Stimulated activated CD4-positive, alpha-beta T cell treated with anti-CD3 and anti-CD28 coated beads, Interleukin-4, amount 100 ng/mL, for 24 hours (primary cell): ENCODE results near the gene LGI4.
A peak's percentile ranks its signal among the peaks of the same experiment; 100 is the strongest.
"Not testable (repeated sequence)": the region's sequence is repeated elsewhere in the genome, so short reads cannot be mapped to it uniquely, and the experiment has no call there.

Experiments
- DNase-seq: peaks from one replicate; pipeline ENCODE4 v3.0.0-alpha.2; 2020

Gene LGI4

DNA sequence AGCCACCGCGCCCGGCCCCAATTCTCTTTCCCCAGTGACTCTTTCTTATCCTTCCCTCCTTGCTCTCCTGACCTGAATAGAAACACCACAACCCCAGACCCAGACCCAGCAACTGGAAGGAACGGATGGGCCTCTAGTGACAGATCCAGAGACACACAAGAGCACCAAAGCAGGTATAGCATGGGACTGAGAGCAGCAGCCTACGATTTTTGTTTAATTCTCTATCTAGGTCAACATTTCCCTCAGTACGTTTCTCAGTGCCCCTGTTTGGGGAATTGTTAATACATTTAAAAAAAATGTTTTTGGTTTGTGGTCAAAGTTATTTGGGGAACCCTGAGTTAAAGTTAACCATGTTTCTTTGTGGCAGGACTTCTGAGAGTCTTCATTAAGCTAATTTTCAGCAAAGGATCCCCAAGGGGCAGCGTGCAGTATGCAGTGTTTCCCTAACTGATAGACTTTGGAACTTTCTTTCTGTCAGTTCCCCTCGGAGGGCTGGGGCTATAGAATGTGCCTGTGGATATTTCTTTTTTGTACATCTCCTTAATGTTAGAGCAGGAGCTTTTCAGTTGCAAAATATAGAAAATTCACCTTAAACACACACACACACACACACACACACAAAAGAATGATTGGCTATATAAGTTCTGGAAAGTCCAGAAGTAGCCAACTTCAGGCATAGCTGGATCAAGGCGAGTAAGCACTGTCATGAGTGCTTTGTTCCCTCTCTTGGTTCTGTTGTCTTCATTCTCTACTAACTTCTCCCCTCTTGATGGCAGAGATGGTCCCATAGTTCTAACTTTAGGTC is 26.0 kb upstream of the LGI4 start:
- DNase-seq: no peak

DNA sequence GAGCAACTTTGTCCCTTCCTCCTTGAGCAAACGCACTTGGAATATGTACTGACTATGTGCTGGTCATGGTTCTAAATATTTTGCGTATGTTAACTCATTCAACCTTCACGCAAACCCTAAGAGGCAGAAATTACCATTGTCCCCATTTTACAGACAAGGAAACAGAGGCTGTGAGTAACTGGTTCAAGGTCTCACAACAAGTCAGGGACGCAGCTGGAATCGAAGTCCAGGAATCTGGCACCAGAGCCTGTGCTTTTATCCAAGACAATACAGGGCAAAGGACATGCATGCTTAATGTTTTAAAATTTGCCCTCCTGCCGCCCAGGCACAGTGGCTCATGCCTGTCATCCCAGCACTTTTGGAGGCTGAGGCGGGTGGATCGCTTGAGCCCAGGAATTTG is 24.7 kb upstream of the LGI4 start:
- no peak for DNase-seq

- DNase-seq: no peak
These were observed 22.6 kb upstream of the LGI4 start for GRCh38 chr19:35157431-35157830.

DNA sequence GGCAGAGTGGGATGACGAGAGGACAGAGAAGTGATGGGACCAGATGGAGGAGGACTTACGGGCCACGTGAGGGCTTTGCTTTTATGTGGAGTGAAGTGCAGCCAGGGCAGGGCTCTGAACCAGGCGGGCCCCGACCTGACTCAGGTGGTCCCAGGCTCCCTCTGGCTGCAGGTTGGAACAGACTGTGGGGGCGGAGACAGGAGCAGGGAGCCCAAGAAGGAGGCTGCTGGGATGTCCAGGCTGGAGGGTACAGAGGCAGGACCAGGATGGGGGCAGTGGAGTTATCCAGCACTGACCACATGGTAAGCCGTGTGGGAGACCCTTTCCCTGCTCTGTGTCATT is 21.8 kb upstream of the LGI4 start:
- DNase-seq: no peak

DNA sequence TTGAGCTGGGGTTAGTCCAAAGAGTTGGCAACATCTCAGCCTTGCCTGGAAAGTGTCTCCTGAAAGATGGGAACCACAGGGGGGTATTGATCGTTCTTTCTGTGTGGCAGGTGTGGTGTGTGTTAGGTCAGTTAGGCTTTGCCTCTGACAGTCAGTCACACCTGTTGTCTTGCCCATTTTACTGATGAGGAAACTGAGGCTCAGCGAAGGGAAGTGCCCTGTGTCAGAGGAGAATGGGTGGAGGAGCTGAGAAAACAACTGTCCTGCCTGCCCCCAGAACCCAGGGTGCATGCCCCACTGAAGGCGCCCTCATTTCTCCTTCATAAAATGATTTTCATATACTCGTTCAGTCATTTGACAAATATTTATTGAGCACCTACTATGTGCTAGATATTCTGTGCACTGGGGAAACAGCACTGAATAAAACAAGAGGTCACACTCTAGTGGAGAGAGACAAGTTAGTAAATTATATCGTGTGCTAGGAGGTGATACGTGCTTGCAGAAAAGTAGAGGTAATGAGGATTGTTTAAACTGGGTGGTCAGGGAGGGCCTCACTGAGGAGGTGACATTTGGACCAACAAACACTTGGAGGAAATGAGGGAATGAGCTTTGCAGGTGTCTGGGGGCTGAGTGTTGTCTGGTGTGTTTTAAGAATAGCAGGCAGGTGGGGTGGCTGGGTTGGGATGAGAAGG is 21.3 kb upstream of the LGI4 start:
- no peak for DNase-seq

- peak; percentile 47 for DNase-seq
These were observed 20.6 kb upstream of the LGI4 start for GRCh38 chr19:35155441-35155840.

GRCh38 chr19:35154525-35155406 is 19.9 kb upstream of the LGI4 start, which contains the start of gene FXYD5:
Gene FXYD5 (plus strand): TSS chr19:35154735. CDS start chr19:35155551, 816 bp downstream.
- DNase-seq: peak; percentile 89

- peak; percentile 81 for DNase-seq
These were observed 19.1 kb upstream of the LGI4 start for GRCh38 chr19:35153701-35154524.

GRCh38 chr19:35153129-35153522 is 18.3 kb upstream of the LGI4 start:
- not testable (repeated sequence) for DNase-seq

GRCh38 chr19:35151273-35152065 is 16.6 kb upstream of the LGI4 start:
- no peak for DNase-seq

DNA sequence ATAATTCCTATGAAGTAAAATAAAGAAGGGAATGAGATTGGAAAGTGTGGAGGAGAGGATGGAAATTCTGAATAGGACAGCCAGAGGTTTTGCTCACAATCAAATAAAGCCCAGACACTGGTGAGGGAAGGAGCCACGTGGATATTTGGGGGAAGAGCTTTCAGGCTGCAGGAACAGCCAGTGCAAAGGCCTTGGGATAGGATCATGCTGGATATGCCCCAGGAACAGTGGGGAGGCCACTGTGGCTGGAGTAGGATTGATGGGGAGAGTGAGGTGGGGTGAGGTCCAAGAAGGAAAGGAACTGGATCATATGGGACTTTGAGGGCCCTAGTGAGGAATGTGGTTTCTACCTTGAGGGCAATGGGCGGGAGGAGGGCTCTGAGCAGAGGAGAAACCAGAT is 15.6 kb upstream of the LGI4 start:
- DNase-seq: no peak

DNA sequence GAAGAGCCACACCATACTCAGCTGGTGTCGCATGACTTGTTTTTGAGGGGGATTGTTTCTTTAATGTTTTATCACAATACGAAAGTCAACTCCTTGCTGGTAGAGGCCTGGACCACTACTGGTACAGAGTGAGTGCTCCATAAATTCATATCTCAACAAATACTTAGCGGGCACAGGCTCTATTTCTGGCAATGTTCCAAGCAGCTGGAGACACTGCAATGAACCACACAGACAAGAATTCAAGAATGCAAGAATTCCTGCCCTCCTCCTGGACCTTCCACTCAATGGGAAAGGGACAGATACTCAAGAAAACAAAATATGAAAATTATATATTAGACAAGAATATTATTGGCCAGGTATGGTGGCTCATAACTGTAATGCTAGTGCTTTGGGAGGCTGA is 14.6 kb upstream of the LGI4 start:
- no peak for DNase-seq

DNA sequence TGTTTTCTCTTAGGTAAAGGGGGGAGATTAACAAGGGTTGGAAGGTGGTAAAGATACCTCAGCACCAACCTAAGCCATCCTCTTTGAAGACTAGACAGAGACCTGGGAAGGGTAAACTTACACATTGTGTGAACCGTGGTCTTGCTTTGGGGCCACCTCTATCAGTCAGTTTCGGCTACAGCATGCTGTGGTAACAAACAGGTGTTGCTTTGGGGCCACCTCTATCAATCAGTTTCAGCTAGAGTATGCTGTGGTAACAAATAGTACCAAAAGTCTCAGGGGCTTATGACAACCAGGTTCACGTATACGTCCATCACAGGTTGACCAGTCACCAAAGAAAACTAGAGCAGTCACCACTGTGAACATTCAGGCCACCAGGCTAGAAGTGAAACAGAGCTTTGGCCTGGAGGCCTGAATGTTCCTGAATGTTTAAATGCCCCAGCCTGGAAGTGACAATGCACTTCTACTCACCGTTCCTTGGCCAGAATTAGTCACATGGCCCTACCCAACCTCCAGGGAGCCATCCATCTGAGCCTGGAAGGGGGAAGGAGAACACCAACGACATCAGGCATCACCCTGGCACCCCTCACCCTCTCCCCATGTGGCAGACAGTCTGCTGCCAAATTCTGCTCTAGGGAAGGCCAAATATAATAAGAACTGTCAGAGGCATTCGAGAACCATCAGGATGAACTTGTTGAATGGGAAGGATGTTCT is 12.0 kb upstream of the LGI4 start:
- no peak for DNase-seq

- peak; percentile 33 for DNase-seq
These were observed 10.0 kb upstream of the LGI4 start for GRCh38 chr19:35144600-35145436.

DNA sequence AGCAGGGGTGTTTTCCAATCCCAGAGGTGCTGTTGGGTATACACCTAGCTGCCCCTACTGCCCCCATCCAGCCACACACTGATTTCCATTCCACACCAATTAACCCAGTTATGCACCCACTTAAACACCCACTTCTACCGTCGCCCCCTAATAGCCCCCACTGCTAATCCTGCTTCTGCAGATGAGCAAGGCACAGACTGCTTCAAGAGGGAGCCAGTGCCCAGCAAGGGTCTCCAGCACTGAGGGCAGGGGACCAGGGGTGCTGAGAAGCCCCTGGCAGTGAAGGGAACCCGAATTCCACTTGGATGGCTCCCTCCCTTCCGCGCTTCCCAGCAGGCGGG is 9.4 kb upstream of the LGI4 start:
- no peak for DNase-seq

DNA sequence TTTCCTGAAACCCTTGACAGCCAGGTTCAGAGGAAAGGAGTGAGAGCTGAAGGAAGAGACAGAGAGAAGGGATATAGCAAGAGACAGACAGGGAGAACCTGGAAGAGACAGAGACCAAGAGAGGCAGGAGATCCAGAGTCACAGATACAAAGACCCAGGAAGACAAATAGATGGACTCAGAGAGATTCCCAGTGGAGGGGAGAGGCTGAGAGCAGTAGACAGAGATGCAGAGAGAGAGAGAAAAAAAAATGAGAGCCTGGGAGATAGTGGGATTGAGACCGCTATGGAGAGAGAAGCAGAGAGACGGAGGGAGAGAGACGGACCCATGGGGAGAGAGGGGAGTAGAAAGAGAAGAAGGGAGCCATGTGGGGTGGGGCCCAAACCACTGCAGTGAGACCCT is 9.0 kb upstream of the LGI4 start:
- DNase-seq: no peak

DNA sequence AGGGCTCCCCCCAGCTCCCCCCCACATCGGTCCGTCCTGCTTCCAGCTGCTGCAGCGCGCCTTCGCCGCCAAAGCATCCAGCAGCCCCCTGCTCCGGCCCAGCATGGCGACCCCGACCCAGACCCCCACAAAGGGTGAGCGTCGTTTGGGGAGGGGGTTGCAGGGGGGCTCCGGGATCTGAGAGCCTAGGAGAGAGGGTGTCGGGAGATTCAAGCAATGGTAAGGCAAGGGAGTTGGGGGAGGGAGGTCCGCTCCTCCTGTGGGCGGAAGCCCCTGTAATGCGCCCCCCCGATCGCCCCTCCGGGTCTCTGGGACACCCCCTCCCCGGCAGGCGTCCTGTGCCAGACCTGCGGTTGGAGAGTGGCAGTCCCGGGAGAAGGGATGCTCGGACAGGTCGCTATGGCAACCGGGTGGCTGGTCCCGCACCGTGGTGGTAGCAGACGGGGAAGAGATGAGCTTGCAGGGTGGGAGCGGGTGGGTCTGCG is 8.4 kb upstream of the LGI4 start, which contains the start of gene FXYD7:
TSS of gene FXYD7 (plus strand) at position 25 of the 485 bp plus-strand sequence. CDS start at position 104, 79 bp downstream.
- DNase-seq: no peak

DNA sequence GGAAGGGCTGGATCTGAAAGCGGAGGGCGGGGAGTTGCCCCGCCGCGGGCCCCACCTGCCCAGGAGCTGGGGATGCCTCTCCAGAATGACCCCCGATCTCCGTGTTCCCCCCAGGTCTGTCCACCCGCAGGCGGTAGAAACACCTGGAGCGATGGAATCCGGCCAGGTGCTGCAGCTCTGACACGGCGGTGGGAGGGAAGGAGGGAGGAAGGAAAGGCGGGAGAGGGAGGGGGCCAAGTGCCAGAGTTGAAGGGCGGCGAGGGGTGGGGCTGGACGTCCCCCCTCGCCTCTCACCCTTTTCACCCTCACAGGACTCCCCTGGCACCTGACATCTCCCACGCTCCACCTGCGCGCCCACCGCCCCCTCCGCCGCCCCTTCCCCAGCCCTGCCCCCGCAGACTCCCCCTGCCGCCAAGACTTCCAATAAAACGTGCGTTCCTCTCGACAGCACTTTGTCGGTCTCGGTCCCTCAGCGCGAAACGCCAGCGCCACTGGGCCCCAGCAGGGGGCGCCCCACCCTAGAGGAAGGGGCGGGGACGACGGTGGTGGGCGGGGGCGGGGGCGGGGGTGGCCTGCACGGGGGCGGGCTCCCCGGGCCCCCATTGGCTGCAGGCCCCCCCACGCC is 7.9 kb upstream of the LGI4 start:
- DNase-seq: peak; percentile 68

GRCh38 chr19:35141837-35142605 is 7.2 kb upstream of the LGI4 start:
- no peak for DNase-seq
